Esophagus muscularis mucosa (tissue), 4 donors: ENCODE measurements around the gene PCDHGC3.

Source experiments
- EP300 ChIP-seq: sonication (generic); formaldehyde crosslinking; IDR thresholded peaks from one replicate; pipeline ENCODE4 v1.6.1; 2017; ENCODE audit warnings: antibody characterized with exemption
- POLR2A ChIP-seq: fragments of 450-650 bp; IDR thresholded peaks from one replicate; pipeline ENCODE4 v1.6.1; 2017; ENCODE audit warnings: antibody characterized with exemption, moderate library complexity, mild to moderate bottlenecking, low read depth
- TF ChIP-seq, protein P1 (sequence below), 3 experiments: fragments of 200-600 bp in 2 of 3; fragments of 450-650 bp in 1 of 3; sonication (generic) in 2 of 3; IDR thresholded peaks; one replicate each; pipeline ENCODE4 v1.5.1; 2017 to 2019; ENCODE audit warnings: antibody characterized with exemption in 3 of 3, mild to moderate bottlenecking in 2 of 3, moderate library complexity in 1 of 3

DNA sequence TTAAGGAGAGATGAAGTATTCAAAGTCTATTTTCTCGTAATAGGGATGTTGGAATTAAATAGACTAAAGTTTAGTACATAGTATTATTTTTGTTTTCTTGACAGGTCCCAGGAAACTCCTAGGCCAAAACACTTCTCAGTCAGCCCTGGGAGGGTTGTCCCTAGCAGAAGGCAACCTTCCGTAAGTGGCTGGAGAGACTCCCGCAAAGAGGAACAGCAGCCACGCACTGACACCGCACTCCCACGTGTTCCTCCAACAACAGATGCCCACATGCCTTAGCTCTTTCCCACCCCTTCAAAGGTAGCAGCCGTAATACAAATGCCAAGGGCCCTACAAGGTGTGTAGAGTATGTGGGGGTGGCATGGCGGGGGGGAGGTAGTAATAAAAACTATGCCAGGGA, 41.5 kb downstream of the PCDHGC3 start:
- TF ChIP-seq EP300 (no peak), POLR2A (no peak)
- TF ChIP-seq, protein P1, sequence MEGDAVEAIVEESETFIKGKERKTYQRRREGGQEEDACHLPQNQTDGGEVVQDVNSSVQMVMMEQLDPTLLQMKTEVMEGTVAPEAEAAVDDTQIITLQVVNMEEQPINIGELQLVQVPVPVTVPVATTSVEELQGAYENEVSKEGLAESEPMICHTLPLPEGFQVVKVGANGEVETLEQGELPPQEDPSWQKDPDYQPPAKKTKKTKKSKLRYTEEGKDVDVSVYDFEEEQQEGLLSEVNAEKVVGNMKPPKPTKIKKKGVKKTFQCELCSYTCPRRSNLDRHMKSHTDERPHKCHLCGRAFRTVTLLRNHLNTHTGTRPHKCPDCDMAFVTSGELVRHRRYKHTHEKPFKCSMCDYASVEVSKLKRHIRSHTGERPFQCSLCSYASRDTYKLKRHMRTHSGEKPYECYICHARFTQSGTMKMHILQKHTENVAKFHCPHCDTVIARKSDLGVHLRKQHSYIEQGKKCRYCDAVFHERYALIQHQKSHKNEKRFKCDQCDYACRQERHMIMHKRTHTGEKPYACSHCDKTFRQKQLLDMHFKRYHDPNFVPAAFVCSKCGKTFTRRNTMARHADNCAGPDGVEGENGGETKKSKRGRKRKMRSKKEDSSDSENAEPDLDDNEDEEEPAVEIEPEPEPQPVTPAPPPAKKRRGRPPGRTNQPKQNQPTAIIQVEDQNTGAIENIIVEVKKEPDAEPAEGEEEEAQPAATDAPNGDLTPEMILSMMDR (IDR thresholded peaks at IDR 0.05) = no peak
